Measurements from ENCODE around the gene LRRC7.
"Not testable (repeated sequence)": the region's sequence is repeated elsewhere in the genome, so short reads cannot be mapped to it uniquely, and the experiment has no call there.

LRRC7 gene

GRCh38 chr1:69862906-69863305, 295.2 kb downstream of the LRRC7 start:
- TF ChIP-seq, protein P1, sequence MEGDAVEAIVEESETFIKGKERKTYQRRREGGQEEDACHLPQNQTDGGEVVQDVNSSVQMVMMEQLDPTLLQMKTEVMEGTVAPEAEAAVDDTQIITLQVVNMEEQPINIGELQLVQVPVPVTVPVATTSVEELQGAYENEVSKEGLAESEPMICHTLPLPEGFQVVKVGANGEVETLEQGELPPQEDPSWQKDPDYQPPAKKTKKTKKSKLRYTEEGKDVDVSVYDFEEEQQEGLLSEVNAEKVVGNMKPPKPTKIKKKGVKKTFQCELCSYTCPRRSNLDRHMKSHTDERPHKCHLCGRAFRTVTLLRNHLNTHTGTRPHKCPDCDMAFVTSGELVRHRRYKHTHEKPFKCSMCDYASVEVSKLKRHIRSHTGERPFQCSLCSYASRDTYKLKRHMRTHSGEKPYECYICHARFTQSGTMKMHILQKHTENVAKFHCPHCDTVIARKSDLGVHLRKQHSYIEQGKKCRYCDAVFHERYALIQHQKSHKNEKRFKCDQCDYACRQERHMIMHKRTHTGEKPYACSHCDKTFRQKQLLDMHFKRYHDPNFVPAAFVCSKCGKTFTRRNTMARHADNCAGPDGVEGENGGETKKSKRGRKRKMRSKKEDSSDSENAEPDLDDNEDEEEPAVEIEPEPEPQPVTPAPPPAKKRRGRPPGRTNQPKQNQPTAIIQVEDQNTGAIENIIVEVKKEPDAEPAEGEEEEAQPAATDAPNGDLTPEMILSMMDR (IDR thresholded peaks at IDR 0.05; ENCODE audit: control insufficient read depth, extremely low read depth, insufficient read depth), result no peak
- H3K4me3 ChIP-seq (ENCODE audit: low read depth, low read length), result no peak overlapping the region
- no peak for DNase-seq (ENCODE audit: low read depth)

DNA sequence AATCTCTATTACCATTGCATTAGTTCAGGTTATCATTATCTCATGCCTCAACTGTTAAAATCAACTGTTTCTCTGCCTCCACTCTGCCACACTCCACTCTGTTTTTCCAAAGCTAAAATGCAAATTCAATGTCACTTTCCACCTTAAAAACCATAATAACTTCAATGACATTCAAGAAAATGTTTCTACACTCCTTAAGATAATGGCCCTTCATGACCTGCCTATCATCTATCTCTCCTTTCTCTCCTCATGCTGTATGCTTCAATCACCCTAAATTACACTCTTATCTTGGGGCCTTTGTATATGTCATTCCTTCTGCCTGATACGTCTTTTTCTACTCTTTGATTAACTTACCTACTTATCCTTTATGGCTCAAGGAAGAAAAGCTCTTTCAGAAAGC, 296.0 kb downstream of the LRRC7 start:
- TF ChIP-seq, protein P1 (IDR thresholded peaks at IDR 0.05; ENCODE audit: control insufficient read depth, extremely low read depth, insufficient read depth), result no peak
- H3K4me3 ChIP-seq (ENCODE audit: low read depth, low read length), result no peak overlapping the region
- DNase-seq (ENCODE audit: low read depth), result no peak

DNA sequence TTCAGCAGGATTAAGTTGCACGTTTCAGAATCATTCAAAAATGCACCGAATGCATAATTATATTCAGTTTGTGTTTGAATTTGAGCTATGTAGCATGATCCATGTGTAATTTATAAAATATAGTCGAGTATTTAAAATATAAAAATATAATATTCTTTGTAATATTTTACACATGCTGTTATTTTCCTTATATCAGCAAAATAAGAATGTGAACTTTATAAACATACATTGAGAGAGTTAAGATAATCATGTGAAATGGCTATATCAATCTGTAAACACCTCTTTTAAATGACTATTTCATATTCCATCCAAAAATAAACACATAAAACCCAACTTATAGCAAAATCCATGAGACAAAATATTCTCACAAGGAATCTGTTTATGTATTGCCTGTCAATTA, 303.7 kb downstream of the LRRC7 start:
- TF ChIP-seq, protein P1 (IDR thresholded peaks at IDR 0.05; ENCODE audit: control insufficient read depth, extremely low read depth, insufficient read depth), result no peak

DNA sequence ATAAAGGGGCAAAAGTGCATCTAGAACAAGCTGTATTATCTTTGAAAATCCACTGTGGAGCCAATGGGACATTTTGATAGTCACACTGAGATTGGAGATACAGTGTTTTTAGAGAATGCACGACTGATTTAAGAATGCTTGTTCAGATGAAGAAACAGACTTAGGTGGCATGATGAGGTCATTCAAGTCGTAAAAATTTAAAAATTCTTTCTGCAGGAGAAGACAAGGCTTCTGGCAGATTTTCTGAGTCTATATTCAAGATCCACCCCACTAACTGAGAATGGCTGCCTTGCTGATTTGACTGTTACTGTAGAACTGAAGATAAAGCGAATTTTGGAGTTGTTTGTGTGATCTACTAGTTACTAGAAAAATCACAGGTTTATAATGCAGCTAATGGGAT, 310.6 kb downstream of the LRRC7 start:
- no peak overlapping the region for H3K4me3 ChIP-seq (ENCODE audit: low read depth, low read length)
- TF ChIP-seq, protein P1 (IDR thresholded peaks at IDR 0.05; ENCODE audit: control insufficient read depth, extremely low read depth, insufficient read depth), result no peak
- DNase-seq (ENCODE audit: low read depth), result no peak

More for the DNA sequence above, 303.7 kb downstream of the LRRC7 start:
- no peak for DNase-seq (ENCODE audit: low read depth)
- no peak overlapping the region for H3K4me3 ChIP-seq (ENCODE audit: low read depth, low read length)

DNA sequence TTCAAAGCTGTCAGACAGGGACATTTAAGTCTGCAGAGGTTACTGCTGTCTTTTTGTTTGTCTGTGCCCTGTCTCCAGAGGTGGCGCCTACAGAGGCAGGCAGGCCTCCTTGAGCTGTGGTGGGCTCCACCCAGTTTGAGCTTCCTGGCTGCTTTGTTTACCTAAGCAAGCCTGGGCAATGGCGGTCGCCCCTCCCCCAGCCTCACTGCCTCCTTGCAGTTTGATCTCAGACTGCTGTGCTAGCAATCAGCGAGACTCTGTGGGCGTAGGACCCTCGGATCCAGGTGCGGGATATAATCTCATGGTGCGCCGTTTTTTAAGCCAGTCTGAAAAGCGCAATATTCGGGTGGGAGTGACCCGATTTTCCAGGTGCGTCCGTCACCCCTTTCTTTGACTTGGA, 320.3 kb downstream of the LRRC7 start:
- not testable (repeated sequence) for H3K4me3 ChIP-seq (ENCODE audit: low read depth, low read length); DNase-seq (ENCODE audit: low read depth)

DNA sequence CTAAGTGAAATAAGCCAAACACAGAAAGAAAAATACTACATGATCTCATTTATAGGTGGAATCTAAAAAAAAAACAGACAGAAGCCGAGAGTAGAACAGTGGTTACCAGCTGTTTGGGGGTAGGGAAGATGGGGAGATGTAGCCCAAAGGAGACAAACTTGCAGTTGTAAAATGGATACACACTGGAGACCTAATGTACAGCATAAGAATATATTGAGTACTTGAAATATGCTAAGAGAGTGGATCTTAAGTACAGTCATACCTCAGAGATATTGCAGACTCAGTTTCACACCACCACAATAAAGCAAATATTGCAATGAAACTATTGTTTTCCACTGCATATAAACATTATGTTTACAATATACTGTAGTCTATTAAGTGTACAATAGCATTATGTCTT, 320.9 kb downstream of the LRRC7 start:
- TF ChIP-seq, protein P1 (IDR thresholded peaks at IDR 0.05; ENCODE audit: control insufficient read depth, extremely low read depth, insufficient read depth), result no peak
- DNase-seq (ENCODE audit: low read depth), result no peak
- H3K4me3 ChIP-seq (ENCODE audit: low read depth, low read length), result no peak overlapping the region

DNA sequence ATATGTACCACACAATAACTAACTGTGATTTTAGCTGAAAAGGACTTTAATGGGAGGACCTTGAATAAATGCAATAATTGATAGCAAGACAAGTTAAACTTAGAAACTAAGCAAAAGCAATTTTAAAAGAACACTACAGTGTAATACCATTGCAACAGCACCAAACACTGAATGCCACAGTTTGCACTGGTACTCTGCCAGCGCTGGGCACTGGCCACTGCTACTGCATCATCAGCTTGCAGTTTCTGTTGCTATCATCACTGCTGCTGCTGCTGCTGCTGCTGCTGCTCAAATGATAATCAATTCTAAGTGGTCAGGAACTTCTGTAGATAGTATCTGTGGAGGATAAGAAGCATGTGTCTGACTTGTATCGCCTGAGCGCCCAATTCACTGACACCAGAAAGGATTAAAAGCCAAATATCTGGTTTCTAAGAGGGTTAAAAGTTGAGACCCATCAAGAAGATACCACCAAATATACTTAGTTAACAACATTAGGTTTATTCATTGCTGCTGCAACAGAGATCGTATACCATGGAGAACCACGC, 330.8 kb downstream of the LRRC7 start:
- DNase-seq (ENCODE audit: low read depth), result no peak
- TF ChIP-seq, protein P1 (IDR thresholded peaks at IDR 0.05; ENCODE audit: control insufficient read depth, extremely low read depth, insufficient read depth), result no peak
- H3K4me3 ChIP-seq (ENCODE audit: low read depth, low read length), result no peak overlapping the region
